Mesothelial cell of epicardium (in vitro differentiated cells): ENCODE data around the gene RUNX2. TPM values are rescaled to one million over a fixed set of nuclear protein-coding genes. Genes with fewer than 3 reads are reported as not detected.

ENCODE experiments used
- DNase-seq, 2 experiments: peaks; one replicate each; pipeline ENCODE4 v3.0.0; 2021; ENCODE audit warnings: low spot score in 2 of 2; ENCODE audit not compliant: unreplicated experiment in 2 of 2
- H3K27ac Mint-ChIP-seq: 2 replicates; pipeline ENCODE4 v1.8.0; 2021; ENCODE audit warnings: mixed read lengths
- H3K27me3 Mint-ChIP-seq: 2 replicates; pipeline ENCODE4 v1.8.0; 2021; ENCODE audit warnings: low read depth, mixed read lengths
- H3K36me3 Mint-ChIP-seq: 2 replicates; pipeline ENCODE4 v1.8.0; 2021; ENCODE audit warnings: mixed read lengths
- H3K4me1 Mint-ChIP-seq: 2 replicates; pipeline ENCODE4 v1.8.0; 2021; ENCODE audit warnings: mixed read lengths
- H3K4me3 Mint-ChIP-seq: 2 replicates; pipeline ENCODE4 v1.8.0; 2021; ENCODE audit warnings: mild to moderate bottlenecking, moderate library complexity, mixed read lengths
- H3K9me3 Mint-ChIP-seq: 2 replicates; pipeline ENCODE4 v1.8.0; 2021; ENCODE audit warnings: mixed read lengths
- CTCF ChIP-seq: fragments of 200-600 bp; sonication (generic); IDR thresholded peaks from one replicate; pipeline ENCODE4 v1.5.0; 2021; ENCODE audit warnings: antibody characterized with exemption; ENCODE audit not compliant: unreplicated experiment
- total RNA-seq: library from RNA; stranded (reverse); gene quantifications from 3 replicates; pipeline ENCODE4 v1.2.1, GENCODE V29; 2021

RUNX2 gene
- total RNA-seq, 1 donor from 2014 or later = 4.4 TPM

GRCh38 chr6:45681860-45682511 is 353.9 kb downstream of the RUNX2 start:
- H3K27ac Mint-ChIP-seq = no peak overlapping the region
- peaks cover 4% of the 10 kb centered on the region for H3K27me3 Mint-ChIP-seq
- no peak overlapping the region for H3K4me3 Mint-ChIP-seq
- H3K9me3 Mint-ChIP-seq = peaks cover 9% of the 10 kb centered on the region
- peaks cover 3% of the 10 kb centered on the region for H3K36me3 Mint-ChIP-seq
- H3K4me1 Mint-ChIP-seq = peaks cover 23% of the 10 kb centered on the region
- no peak for DNase-seq
- no peak for TF ChIP-seq CTCF

GRCh38 chr6:45684476-45684875 is 356.3 kb downstream of the RUNX2 start:
- peaks cover 9% of the 10 kb centered on the region for H3K9me3 Mint-ChIP-seq
- peaks cover 1% of the 10 kb centered on the region for H3K4me1 Mint-ChIP-seq
- no peak overlapping the region for H3K27ac Mint-ChIP-seq
- H3K36me3 Mint-ChIP-seq = peaks cover 3% of the 10 kb centered on the region
- no peak for DNase-seq
- H3K4me3 Mint-ChIP-seq = no peak overlapping the region
- no peak for TF ChIP-seq CTCF
- peaks cover 4% of the 10 kb centered on the region for H3K27me3 Mint-ChIP-seq

GRCh38 chr6:45685076-45685475 is 356.9 kb downstream of the RUNX2 start:
- Mint-ChIP-seq H3K36me3 (peaks cover 3% of the 10 kb centered on the region), H3K4me1 (no peaks in the 10 kb centered on the region), H3K27me3 (peaks cover 4% of the 10 kb centered on the region), H3K9me3 (peaks cover 9% of the 10 kb centered on the region), H3K4me3 (no peak overlapping the region), H3K27ac (no peak overlapping the region)
- DNase-seq = no peak
- TF ChIP-seq CTCF = no peak

GRCh38 chr6:45686841-45687569 is 358.9 kb downstream of the RUNX2 start:
- no peak for DNase-seq
- Mint-ChIP-seq H3K36me3 (no peaks in the 10 kb centered on the region), H3K4me3 (no peak overlapping the region), H3K27me3 (peaks cover 4% of the 10 kb centered on the region), H3K9me3 (peaks cover 4% of the 10 kb centered on the region), H3K27ac (no peak overlapping the region), H3K4me1 (no peaks in the 10 kb centered on the region)
- no peak for TF ChIP-seq CTCF

GRCh38 chr6:45687570-45687969 is 359.4 kb downstream of the RUNX2 start:
- H3K27ac Mint-ChIP-seq = no peak overlapping the region
- no peaks in the 10 kb centered on the region for H3K4me1 Mint-ChIP-seq
- no peaks in the 10 kb centered on the region for H3K36me3 Mint-ChIP-seq
- no peaks in the 10 kb centered on the region for H3K9me3 Mint-ChIP-seq
- peaks cover 4% of the 10 kb centered on the region for H3K27me3 Mint-ChIP-seq
- no peak overlapping the region for H3K4me3 Mint-ChIP-seq
- no peak for TF ChIP-seq CTCF
- DNase-seq = no peak
